GM12865 (cell line): ENCODE measurements around the gene ETS1.

Experiments used
- DNase-seq: peaks from one replicate; pipeline ENCODE4 v3.0.0; 2010; ENCODE audit warnings: low read depth
- H3K4me3 ChIP-seq: 2 replicates; pipeline ENCODE4 v1.5.1; 2011; ENCODE audit warnings: mild to moderate bottlenecking, low read depth, low read length, control low read depth
- TF ChIP-seq, protein P1 (sequence below): IDR thresholded peaks from 2 replicates; pipeline ENCODE4 v1.5.1; 2011; ENCODE audit warnings: low read length, control low read depth, low read depth, inconsistent platforms; ENCODE audit not compliant: insufficient read depth; ENCODE audit errors: missing control alignments

The ETS1 gene

DNA sequence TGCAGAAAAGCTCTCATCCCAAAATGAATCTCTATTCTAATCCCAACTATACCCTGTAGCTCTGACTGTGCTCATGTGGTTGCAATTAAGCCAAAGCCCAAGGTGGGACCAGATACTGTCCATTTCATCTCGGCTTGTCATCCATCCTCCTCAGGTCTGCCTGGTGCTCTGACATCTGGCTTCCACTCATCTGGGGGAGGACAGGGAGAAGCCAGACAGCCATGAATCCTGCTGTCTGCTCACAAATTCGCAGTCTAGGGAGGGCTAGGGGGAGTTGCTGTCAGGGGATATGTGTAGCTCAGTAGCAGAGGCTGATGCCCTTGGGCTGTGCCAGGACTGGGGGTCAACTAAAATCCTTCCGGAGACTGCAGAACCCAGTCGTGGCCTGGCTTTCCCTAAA is 167.1 kb downstream of the ETS1 start:
- DNase-seq: no peak
- H3K4me3 ChIP-seq: no peak overlapping the region
- TF ChIP-seq, protein P1, sequence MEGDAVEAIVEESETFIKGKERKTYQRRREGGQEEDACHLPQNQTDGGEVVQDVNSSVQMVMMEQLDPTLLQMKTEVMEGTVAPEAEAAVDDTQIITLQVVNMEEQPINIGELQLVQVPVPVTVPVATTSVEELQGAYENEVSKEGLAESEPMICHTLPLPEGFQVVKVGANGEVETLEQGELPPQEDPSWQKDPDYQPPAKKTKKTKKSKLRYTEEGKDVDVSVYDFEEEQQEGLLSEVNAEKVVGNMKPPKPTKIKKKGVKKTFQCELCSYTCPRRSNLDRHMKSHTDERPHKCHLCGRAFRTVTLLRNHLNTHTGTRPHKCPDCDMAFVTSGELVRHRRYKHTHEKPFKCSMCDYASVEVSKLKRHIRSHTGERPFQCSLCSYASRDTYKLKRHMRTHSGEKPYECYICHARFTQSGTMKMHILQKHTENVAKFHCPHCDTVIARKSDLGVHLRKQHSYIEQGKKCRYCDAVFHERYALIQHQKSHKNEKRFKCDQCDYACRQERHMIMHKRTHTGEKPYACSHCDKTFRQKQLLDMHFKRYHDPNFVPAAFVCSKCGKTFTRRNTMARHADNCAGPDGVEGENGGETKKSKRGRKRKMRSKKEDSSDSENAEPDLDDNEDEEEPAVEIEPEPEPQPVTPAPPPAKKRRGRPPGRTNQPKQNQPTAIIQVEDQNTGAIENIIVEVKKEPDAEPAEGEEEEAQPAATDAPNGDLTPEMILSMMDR: no peak

DNA sequence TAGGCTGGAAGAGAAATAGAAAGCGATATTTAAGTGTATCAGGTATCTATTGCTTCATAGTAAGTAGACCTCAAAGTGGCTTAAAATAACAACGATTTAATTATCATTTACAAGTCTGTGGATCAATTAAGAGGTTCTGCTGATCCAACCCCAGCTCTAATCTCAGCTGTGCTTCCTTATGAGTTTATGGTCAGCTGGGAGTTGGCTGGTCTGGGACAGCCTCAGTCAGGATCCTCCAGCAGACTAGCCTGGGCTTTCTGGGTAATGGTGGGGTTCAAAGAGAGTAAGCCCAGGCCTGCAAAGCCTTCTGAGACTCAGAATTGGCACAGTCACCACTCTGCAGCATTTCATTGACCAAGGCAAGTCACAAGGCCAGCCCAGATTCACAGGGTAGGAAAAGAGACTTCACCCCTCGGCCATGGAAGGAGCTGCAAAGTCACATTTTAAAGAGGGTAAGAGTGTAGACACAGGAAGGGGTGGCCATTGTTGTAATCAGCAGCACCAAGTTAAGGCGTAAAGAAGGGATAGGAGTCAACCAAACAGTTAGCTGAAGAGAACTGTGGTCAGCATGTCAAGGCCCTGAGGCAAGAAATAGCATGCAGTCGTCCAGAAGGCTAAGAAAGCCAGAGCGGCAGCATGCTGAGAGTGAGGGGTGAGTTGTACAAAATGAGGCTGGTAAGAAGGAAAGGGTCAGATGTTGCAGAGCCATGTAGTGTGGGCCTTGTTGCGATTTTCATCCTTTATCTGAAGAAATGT is 168.2 kb downstream of the ETS1 start:
- DNase-seq: no peak
- H3K4me3 ChIP-seq: no peak overlapping the region
- TF ChIP-seq, protein P1: no peak

- no peak for DNase-seq
- H3K4me3 ChIP-seq: no peak overlapping the region
- TF ChIP-seq, protein P1: no peak
Observed at GRCh38 chr11:128417607-128418324, 169.6 kb downstream of the ETS1 start.

DNA sequence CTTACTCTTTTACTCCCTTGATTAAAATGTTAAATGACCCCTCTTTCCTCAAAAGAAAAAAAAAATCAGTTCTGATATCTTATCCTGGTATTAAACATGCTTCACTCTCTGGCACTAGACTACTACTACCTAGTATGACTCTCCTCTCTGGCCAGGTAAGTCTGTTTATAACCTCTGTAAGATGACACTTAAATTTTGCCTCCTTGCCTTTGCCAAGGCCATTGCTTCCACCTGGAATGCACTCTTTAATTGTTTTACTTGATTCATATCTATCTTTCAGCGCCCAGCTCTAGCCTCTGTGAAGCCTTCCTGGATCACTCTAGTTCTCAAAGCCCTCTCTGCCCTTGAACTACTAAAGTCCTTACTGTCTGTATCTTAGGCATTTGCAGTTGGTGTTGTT is 170.4 kb downstream of the ETS1 start:
- no peak overlapping the region for H3K4me3 ChIP-seq
- TF ChIP-seq, protein P1: no peak
- no peak for DNase-seq

DNA sequence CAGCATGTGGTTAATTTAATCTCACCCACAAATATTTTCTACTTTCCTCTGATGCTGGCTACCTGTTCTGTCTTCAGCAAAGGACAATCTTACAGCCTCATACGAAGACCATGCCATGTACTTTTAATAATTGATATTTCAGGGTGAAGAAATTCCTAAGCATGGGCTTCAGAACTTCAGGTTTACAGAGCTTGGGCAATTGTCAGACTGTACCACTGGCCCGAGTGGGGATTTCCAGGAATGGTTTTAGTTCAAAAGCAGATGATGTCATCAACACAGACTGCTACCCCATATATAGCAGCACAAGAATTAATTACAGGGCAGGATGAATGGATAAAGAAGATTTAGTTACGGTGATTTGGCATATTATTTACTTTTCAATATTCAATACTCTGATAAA is 171.8 kb downstream of the ETS1 start:
- no peak overlapping the region for H3K4me3 ChIP-seq
- TF ChIP-seq, protein P1: no peak
- DNase-seq: peak; percentile 42

DNA sequence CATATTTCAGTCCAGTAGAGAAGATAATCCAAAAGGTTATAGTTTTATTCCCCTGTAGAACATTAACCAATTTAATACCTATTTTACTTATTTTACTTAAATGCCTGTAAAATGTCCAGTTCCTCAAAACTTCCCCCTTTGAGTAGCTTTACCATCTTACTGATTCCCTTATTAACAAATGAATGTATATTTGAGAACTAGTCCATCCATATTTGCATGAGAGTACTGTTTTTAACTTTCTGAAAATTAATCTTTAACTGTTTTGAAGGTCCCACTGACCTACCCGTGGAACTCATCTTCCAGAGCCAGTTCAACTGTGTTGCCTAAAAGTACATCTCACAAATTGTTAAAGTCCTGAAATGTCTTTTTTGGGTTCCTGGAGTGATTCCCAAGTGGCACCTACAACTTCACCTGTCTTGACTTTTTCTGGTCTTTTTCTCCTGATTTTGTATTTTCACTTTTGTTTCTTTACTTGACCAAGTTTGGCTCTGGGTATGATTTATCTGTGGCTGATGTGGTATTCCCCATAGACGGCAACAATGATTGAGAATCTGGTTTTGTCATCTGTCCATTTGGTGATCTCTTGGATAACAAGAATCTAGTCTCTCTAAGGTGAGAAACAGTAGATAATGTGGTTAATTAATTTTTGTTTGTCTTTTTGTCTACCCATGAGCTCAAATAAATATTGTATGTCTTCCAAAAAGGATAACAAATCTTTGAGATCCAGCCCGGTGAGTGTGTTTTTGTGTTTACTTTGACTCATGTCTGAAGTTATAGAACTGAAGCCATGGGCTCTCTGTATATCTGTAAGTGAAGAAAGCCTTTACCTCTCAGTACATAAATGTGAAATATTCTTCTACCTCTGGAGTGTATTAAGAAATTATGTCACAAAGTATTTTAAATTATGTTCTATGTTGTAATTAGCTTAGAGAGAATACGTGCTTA is 174.2 kb downstream of the ETS1 start:
- H3K4me3 ChIP-seq: peak overlapping the region; percentile 24
- peak; percentile 70 for DNase-seq
- TF ChIP-seq, protein P1: no peak
